HG03139 (cell line): ENCODE data around the gene ELOB.
"Not testable (repeated sequence)": the region's sequence is repeated elsewhere in the genome, so short reads cannot be mapped to it uniquely, and the experiment has no call there.

Experiments used
- ATAC-seq: cut with Tn5 transposase; IDR thresholded peaks from one replicate; pipeline ENCODE4 v1.9.1; 2021; ENCODE audit not compliant: unreplicated experiment

ELOB gene

DNA sequence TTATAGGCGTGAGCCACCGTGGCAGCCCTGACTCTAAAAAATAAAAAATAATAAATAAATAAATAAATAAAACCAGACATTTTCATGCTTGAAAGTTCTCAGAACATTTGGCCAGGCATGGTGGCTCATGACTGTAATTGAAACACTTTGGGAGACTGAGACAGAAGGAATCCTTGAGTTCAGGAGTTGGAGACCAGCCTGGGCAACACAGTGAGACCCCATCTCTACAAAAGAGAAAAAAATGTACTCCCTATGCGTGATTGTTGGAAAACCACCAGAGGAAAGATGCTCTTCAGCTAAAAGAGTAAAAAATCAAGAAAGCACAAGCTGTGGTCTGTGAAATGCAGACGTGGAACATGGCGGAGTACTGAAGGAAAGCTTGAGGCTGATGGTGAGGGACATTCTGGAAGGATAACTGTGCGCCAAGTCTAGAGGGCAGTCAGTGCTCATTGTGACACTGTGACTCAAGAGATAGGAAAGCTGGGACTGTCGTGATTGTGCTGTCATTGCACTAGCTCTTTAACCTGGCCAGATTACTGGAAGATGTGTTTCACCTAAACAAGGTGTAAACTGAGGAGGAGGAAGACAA is 52.9 kb downstream of the ELOB start:
- no peak for ATAC-seq

DNA sequence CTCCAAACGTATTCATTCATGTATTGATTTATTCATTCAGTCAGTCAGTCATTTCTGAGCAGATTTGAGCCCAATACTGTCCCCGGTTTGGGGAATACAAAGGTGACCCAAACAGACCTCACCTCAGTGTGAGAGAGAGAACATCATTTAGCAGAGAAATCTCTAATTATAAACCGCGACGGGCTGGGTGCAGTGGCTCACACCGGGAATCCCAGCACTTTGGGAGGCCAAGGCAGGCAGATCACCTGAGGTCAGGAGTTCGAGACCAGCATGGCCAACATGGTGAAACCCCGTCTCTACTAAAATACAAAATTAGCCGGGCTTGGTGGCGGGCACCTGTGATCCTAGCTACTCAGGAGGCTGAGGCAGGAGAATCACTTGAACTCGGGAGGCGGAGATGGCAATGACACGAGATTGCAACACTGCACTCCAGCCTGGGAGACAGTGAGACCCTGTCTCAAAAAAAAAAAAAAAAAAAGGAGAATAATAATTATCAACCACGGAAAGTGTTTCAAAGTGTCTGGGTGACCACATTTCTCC is 55.4 kb downstream of the ELOB start:
- not testable (repeated sequence) for ATAC-seq
